Stromal cell of bone marrow (primary cell): ENCODE data around the gene KRTAP9-3.
A peak's percentile ranks its signal among the peaks of the same experiment; 100 is the strongest.
"Not testable (repeated sequence)": the region's sequence is repeated elsewhere in the genome, so short reads cannot be mapped to it uniquely, and the experiment has no call there.

ENCODE experiments used
- DNase-seq: peaks from one replicate; pipeline ENCODE4 v3.0.0-alpha.2; 2012; ENCODE audit warnings: low read depth

KRTAP9-3 gene, protein sequence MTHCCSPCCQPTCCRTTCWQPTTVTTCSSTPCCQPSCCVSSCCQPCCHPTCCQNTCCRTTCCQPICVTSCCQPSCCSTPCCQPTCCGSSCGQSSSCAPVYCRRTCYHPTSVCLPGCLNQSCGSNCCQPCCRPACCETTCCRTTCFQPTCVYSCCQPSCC

DNA sequence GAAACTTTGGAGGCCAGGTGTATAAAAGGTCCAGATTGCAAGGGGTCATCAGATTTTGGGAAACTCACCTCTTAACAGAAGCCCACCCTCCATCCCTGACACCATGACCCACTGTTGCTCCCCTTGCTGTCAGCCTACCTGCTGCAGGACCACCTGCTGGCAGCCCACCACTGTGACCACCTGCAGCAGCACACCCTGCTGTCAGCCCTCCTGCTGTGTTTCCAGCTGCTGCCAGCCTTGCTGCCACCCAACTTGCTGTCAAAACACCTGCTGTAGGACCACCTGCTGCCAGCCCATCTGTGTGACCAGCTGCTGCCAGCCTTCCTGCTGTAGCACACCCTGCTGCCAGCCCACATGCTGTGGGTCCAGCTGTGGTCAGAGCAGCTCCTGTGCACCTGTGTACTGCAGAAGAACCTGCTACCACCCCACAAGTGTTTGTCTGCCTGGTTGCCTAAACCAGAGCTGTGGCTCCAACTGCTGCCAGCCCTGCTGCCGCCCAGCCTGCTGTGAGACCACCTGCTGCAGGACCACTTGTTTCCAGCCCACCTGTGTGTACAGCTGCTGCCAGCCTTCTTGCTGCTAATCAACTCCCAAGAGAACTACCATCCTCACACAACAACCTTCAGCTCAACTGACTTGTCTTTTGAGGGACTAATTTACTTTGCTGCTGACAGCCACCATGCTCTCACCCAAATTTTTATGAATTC lies at the start of gene KRTAP9-3:
TSS of gene KRTAP9-3 (plus strand) at position 51 of the 707 bp plus-strand sequence. CDS start at position 104, 53 bp downstream.
- not testable (repeated sequence) for DNase-seq

DNA sequence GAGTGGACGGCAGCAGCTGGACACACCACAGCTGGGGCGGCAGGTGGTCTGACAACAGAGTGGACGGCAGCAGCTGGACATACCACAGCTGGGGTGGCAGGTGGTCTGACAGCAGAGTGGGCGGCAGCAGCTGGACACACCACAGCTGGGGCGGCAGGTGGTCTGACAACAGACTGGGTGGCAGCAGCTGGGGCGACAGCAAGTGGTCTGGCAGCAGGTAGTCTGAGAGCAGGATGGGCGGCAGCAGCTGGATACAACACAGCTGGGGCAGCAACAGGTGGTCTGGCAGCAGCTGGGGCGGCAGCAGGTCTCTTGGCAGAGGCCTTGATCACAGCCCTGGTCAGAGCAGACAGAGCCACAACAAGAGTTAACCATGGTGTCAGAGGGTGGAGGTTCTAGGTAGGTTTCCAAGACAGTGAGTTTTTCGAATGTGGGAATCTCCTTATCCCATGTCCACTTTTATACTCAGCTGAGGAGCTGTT lies 47.7 kb upstream of the KRTAP9-3 start, which contains the start of gene KRTAP4-1:
TSS of gene KRTAP4-1 (minus strand) at position 432 of the 482 bp plus-strand sequence. CDS start at position 375, 57 bp downstream.
- no peak for DNase-seq

DNA sequence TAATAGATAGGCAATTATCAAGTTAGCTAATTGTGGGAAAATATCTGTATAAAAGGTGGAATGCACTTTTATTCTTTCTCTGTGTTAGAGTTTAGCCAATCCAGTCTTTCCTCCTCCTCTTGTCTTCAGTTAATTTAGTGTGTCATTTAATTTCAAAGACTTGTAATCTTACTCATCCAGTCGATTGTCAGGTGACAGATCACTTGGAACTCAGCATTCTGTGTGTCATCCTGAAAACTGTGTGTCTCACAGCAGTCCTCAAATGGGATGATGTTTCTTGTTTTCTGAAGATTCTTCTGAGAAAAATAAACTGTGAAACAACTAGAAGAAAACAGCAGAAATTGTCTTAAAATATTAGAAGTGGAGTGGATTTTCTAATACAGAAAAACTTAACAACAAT lies 47.2 kb upstream of the KRTAP9-3 start:
- no peak for DNase-seq

DNA sequence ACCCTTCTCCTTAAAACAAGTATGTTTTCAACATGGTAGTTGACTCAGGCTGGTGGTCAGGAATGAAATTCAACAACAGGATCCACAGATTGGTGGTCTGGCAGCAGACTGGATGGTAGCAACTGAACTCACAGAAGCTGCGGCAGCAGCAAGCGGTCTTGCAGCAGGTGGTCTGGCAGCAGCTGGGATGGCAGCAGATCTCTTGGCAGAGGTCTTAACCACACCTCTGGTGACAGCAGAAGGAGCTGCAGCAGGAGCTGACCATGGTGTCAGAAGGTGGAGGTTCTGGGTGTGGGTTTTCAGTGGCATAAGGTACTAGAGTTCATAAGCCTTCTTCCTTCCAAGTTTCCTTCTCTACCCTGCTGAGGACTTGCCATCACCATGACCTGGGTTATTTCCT lies 45.4 kb upstream of the KRTAP9-3 start:
- DNase-seq = no peak

DNA sequence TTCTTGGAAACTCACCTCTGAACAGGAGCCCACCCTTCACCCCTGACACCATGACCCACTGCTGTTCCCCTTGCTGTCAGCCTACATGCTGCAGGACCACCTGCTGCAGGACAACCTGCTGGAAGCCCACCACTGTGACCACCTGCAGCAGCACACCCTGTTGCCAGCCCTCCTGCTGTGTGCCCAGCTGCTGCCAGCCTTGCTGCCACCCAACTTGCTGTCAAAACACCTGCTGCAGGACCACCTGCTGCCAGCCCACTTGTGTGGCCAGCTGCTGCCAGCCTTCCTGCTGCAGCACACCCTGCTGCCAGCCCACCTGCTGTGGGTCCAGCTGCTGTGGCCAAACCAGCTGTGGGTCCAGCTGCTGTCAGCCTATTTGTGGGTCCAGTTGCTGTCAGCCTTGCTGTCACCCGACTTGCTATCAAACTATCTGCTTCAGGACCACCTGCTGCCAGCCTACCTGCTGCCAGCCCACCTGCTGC lies 42.4 kb upstream of the KRTAP9-3 start, which contains the start of gene KRTAP9-1:
TSS of gene KRTAP9-1 (plus strand) at position 51 of the 482 bp plus-strand sequence. CDS start at position 51, 0 bp downstream.
- DNase-seq = not testable (repeated sequence)

DNA sequence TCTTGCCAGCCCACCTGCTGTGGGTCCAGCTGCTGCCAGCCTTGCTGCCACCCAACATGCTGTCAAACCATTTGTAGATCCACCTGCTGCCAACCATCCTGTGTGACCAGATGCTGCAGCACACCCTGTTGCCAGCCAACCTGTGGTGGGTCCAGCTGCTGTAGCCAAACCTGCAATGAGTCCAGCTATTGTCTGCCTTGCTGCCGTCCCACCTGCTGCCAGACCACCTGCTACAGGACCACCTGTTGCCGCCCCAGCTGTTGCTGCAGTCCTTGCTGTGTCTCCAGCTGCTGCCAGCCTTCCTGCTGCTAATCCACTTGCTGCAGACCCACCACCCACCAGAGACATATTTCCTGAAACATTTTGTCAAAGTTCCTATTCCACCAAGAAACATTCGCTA lies 41.9 kb upstream of the KRTAP9-3 start:
- DNase-seq = no peak

DNA sequence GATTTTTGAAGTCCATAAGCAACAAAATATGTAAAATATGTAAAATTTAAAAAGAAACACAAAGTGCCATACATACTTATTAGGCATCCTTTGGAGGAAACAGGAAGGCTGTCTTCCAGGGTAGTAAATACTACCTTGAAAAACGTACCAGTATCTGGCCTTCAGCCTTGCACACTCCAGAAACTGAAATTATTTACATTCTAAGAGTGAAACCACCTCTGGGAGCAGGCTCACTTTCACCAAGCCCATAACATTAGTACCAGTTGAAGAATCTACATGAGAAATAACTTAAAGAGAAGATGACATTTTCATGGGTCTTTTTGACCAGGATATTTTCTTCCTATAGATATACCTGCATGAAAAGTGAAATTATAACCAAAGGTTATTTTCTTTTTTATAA lies 36.2 kb upstream of the KRTAP9-3 start:
- no peak for DNase-seq

DNA sequence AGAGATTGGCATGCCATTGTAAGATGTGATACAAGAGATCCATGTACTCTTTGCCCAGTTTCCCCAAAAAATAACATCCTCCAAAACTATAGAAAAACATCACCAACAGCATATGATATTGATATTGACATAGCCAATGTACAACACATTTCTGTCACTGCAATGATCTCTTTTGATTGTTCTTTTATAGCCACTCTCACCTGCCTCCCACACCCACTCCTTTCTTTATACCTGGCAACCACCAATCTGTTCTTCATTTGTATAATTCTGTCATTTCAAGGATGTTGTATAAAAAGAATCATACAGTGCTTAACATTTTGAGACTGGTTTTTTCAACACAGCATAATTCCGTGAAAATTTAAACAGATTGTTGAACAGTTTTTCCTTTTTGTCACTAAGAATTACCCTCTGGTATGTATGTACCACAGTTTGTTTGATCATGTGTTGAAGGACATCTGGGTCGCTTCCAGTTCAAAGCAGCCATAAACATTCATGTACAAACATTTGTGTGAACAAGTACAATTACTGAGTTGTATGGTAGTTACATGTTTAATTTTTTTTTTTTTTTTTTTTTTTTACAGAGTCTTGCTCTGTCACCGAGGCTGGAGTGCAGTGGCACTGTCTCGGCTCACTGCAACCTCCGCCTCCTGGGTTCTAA lies 32.7 kb upstream of the KRTAP9-3 start:
- no peak for DNase-seq

DNA sequence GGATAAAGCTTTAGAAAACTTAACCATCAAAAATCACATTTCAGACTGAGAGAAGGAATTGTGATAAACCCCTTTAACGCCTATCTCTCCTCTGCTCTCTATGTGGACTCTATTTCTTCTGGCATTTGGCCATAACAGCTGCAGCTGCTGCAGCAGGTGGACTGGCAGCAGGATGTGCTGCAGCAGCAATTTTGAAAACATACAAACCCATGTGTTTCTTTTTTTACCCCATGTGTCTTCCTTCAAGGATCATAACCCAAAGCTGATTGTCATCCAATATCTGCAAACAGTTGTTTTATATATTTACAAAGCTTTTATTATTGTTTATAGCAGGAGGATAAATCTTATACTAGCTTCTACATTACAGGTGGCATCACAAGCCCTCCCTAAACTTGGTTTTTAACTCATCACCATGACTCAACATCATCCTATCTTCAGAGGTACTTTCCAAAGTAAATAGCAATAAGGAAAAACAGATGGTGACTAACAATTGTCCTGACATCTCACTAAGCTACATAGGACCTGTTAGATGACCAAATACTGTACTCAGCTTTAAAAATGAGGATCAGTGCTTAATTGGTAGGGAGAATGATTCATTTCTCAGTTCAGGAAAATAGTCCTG lies 20.3 kb upstream of the KRTAP9-3 start:
- peak; percentile 30 for DNase-seq

DNA sequence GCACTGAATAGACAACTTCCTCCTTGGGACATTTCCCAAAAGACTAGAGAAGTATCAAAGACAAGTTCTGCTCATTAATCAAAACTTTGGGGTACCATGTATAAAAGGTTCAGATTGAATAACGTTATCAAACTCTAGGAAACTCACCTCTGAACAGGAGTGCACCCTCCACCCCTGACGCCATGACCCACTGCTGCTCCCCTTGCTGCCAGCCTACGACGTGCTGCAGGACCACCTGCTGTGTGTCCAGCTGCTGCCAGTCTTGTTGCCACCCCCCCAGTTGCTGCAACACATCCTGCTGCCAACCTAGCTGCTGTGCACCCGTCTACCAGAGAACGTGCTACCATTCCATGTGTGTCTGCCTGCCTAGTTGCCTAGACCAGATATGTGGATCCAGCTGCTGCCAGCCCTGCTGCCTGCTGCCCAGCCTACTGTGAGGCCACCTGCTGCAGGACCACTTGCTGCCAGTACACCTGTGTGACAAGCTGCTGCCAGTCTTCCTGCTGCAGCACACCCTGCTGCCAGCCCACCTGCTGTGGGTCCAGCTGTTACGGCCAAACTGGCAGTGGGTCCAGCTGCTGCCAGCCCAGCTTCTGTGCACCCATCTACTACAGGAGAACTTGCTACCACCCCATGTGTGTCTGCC lies 19.6 kb upstream of the KRTAP9-3 start:
- no peak for DNase-seq

DNA sequence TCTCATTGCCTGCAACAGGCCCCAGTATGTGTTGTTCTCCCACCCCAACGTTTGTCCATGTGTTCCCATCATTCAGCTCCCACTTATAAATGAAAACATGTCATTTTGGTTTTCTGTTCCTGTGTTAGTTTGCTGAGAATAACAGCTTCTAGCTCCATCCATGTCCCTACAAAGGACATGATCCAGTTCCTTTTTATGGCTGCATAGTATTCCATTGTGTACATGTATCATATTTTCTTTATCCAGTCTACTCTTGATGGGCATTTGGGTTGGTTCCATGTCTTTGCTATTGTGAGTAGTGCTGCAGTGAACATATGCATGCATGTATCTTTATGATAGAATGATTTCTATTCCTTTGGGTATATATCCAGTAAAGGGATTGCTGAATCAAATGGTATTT lies 16.6 kb upstream of the KRTAP9-3 start:
- no peak for DNase-seq

DNA sequence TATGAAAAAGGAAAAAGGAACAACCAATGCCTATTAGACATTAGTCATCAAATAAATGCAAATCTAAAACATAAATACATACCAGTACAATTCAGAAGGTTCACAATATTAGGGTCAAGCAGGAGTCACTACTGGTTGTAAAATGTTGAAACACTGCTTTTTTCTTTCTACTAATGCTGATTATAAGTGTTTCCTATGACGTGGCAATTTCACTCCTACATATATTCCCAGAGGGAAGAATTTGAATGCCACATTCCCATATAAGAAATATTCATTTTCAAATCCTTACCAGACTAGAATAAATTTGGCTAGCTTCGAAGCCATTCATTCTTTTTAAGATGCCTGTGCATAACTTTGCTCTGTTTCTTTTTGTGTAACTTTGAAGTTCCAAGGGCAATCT lies 8.4 kb upstream of the KRTAP9-3 start:
- DNase-seq = peak; percentile 1

DNA sequence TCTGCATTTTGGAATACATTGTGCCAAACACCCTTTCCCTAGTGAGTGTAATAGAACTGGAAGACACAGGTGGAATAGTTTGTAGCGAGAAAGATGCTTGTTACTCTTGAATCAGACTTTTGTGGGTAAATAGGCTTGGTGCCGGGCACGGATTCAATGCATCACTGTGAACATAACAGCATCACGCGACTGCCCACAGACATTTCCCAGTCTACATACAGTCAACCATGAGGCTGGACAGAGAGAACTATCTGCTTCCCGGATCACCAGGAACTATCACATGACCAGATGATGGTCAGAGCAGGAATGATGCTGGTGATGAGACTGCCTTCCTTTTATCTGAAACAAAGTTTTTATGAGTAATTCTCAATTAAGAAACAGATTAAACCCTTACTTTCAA lies 6.2 kb upstream of the KRTAP9-3 start:
- DNase-seq = no peak

DNA sequence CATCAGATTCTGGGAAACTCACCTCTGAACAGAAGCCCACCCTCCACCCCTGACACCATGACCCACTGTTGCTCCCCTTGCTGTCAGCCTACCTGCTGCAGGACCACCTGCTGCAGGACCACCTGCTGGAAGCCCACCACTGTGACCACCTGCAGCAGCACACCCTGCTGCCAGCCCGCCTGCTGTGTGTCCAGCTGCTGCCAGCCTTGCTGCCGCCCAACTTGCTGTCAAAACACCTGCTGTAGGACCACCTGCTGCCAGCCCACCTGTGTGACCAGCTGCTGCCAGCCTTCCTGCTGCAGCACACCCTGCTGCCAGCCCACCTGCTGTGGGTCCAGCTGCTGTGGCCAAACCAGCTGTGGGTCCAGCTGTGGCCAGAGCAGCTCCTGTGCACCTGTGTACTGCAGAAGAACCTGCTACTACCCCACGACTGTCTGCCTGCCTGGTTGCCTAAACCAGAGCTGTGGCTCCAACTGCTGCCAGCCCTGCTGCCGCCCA lies 5.6 kb upstream of the KRTAP9-3 start, which contains the start of gene KRTAP9-2:
TSS of gene KRTAP9-2 (plus strand) at position 51 of the 498 bp plus-strand sequence. CDS start at position 58, 7 bp downstream.
- not testable (repeated sequence) for DNase-seq

DNA sequence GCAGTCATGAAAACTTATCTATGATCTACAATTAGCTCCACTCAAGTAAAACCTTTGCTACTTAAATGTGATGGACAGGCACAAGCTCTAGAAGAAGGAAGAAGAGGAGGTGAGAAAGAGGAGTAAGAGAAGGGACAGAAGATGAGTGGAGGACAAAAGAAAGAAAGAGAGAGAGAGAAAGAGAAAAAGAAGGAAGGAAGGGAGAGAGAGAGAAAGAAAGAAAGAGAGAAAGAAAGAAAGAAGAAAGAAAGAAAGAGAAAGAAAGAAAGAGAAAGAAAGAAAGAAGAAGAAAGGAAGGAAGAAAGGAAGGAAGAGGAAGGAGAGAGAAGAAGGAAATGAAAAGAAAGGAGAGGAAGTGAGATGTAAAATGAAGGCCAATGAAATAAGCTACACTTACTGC lies 2.2 kb upstream of the KRTAP9-3 start:
- DNase-seq = no peak

DNA sequence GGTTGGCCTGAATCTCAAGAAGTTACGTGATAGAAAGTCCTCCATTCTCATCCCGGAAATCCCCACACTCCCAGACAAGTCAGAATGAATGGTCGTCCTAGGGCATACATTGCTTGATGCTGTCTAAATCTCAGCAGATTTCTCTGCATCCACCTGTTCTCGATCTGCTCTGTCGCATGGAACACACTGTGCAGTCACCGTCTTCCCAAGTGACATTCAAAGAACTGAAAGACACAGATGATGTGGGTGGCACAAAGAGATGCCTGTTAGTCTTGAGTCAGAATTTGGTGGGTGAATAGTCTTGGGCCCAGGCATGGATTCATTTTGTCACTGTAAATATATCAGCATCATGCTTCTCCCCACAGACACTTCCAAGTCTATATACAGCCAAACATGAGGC lies 518 bp upstream of the KRTAP9-3 start:
- DNase-seq = no peak

DNA sequence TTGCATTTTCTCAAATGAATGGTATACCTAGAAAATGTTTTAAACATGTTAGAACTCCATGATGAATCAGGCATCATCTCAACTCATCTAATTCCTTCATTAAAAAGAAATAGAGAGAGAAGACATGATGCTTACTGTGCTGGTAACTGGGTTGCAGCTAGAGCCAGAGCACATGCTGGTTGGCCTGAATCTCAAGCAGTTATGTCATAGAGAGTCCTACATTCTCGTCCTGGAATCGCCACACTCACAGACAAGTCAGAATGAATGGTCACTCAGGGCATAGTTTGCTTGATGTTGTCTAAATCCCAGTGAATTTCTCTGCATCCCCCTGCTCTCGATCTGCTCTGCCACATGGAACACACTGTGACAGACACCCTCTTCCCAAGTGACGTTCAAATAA lies 4.9 kb downstream of the KRTAP9-3 start:
- DNase-seq = not testable (repeated sequence)

DNA sequence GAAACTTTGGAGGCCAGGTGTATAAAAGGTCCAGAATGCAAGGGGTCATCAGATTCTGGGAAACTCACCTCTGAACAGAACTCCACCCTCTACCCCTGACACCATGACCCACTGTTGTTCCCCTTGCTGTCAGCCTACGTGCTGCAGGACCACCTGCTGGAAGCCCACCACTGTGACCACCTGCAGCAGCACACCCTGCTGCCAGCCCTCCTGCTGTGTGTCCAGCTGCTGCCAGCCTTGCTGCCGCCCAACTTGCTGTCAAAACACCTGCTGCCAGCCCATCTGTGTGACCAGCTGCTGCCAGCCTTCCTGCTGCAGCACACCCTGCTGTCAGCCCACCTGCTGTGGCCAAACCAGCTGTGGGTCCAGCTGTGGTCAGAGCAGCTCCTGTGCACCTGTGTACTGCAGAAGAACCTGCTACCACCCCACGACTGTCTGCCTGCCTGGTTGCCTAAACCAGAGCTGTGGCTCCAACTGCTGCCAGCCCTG lies 5.7 kb downstream of the KRTAP9-3 start, which contains the start of gene KRTAP9-8:
TSS of gene KRTAP9-8 (plus strand) at position 51 of the 489 bp plus-strand sequence. CDS start at position 104, 53 bp downstream.
- DNase-seq = not testable (repeated sequence)

DNA sequence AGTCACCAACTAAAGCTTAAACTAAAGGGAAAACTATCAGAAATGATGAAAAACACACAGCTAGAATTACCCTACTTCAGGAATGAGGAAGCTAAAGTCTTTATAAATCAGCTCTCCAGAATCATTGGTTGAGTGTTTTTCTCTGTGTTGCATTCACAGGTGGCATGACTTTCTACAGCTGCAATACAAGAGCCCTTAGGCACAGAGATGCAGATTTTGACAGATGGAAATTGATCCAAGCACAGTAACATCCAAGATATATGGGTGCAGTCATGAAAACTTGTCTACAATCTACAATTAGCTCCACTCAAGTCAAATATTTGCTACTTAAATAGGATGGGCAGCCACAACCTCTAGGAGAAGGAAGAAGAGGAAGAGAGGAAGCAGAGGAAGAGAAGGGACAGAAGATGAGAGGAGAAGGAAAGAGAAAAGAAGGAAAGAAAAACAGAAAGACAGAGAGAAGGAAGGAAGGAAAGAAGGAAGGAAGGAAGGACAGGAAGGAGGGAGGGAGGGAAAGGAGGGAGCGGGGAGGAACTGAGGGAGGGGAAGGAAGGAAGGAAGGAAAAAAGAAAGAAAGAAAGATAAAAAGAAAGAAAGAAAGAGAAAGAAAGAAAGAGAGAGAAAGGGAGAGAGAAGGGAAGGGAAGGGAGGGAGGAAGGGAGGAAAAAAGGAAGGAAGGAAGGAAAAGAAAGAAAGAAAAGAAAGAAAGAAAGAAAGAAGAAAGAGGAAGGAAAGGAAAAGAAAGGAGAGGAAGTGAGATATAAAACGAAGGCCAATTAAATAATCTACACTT lies 14.9 kb downstream of the KRTAP9-3 start:
- DNase-seq = not testable (repeated sequence)

DNA sequence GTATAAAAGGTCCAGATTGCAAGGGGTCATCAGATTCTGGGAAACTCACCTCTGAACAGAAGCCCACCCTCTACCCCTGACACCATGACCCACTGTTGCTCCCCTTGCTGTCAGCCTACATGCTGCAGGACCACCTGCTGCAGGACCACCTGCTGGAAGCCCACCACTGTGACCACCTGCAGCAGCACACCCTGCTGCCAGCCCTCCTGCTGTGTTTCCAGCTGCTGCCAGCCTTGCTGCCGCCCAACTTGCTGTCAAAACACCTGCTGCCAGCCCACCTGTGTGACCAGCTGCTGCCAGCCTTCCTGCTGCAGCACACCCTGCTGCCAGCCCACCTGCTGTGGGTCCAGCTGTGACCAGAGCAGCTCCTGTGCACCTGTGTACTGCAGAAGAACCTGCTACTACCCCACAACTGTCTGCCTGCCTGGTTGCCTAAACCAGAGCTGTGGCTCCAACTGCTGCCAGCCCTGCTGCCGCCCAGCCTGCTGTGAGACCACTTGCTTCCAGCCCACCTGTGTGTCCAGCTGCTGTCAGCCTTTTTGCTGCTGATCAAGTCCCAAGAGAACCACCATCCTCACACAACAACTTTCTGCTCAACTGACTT lies 17.5 kb downstream of the KRTAP9-3 start, which contains the start of gene KRTAP9-4:
TSS of gene KRTAP9-4 (plus strand) at position 51 of the 604 bp plus-strand sequence. CDS start at position 85, 34 bp downstream.
- DNase-seq = not testable (repeated sequence)
